BLaER1 treated with 17β-estradiol and CSF1 and Interleukin-3, amounts not matched to agents 10 nM and 100 nM (cell line): ENCODE results near the gene FERMT1.

Source experiments
- H3K27ac ChIP-seq, 11 experiments: shearing (Covaris generic); formaldehyde crosslinking; 2 replicates each; pipeline ENCODE4 v1.8.1; 2022
- H3K27me3 ChIP-seq, 11 experiments: shearing (Covaris generic); formaldehyde crosslinking; 2 replicates each; pipeline ENCODE4 v1.8.1; 2022
- H3K36me3 ChIP-seq, 11 experiments: shearing (Covaris generic); formaldehyde crosslinking; 2 replicates each; pipeline ENCODE4 v1.8.1; 2022
- H3K4me1 ChIP-seq, 10 experiments: shearing (Covaris generic); formaldehyde crosslinking; 2 replicates each; pipeline ENCODE4 v1.8.1; 2022
- H3K4me2 ChIP-seq, 11 experiments: shearing (Covaris generic); formaldehyde crosslinking; 2 replicates each; pipeline ENCODE4 v1.8.1; 2022
- H3K4me3 ChIP-seq, 10 experiments: shearing (Covaris generic); formaldehyde crosslinking; 2 replicates each; pipeline ENCODE4 v1.8.1; 2022
- H3K9ac ChIP-seq, 11 experiments: shearing (Covaris generic); formaldehyde crosslinking; 2 replicates each; pipeline ENCODE4 v1.8.1; 2022
- H3K9me3 ChIP-seq, 11 experiments: shearing (Covaris generic); formaldehyde crosslinking; replicated peaks in 1 of 11; 2 replicates each; pipeline ENCODE4 v1.8.1; 2022
- H4K20me1 ChIP-seq, 11 experiments: shearing (Covaris generic); formaldehyde crosslinking; 2 replicates each; pipeline ENCODE4 v1.8.1; 2022
- Cebpa-rat ChIP-seq, 11 experiments: shearing (Covaris generic); IDR thresholded peaks; 2 replicates each; pipeline ENCODE4 v1.8.1; 2022

FERMT1 gene

GRCh38 chr20:6091661-6092060 is 31.2 kb downstream of the FERMT1 start:
- H3K27ac ChIP-seq, result no peak overlapping the region
- no peaks in the 10 kb centered on the region for H3K27me3 ChIP-seq
- H3K9ac ChIP-seq, result no peak overlapping the region
- no peak overlapping the region for H3K4me3 ChIP-seq
- peaks cover 5 to 6% (median 5%) of the 10 kb centered on the region in 11 experiments; a peak in 15 of 22 replicates for H3K9me3 ChIP-seq
- no peaks in the 10 kb centered on the region for H4K20me1 ChIP-seq
- H3K4me2 ChIP-seq, result no peak overlapping the region
- TF ChIP-seq Cebpa-rat (IDR thresholded peaks at IDR 0.05), result no peak
- H3K36me3 ChIP-seq, result peaks cover 5 to 57% (median 36%) of the 10 kb centered on the region in 11 experiments; a peak in 20 of 22 replicates
- peaks cover 4 to 25% (median 11%) of the 10 kb centered on the region in 10 experiments; a peak in 15 of 20 replicates for H3K4me1 ChIP-seq

GRCh38 chr20:6086868-6087267 is 36.0 kb downstream of the FERMT1 start:
- H3K36me3 ChIP-seq, result peaks cover 9 to 75% (median 55%) of the 10 kb centered on the region in 11 experiments; a peak in 21 of 22 replicates
- no peak overlapping the region for H3K4me2 ChIP-seq
- H3K4me3 ChIP-seq, result no peak overlapping the region
- peaks cover 8 to 13% (median 9%) of the 10 kb centered on the region in 11 experiments; a peak in 15 of 22 replicates for H3K9me3 ChIP-seq
- no peak overlapping the region for H3K27ac ChIP-seq
- 0 out of 20 replicates have a peak, but pooled peaks cover 0 to 3% (median 0%) of the 10 kb centered on the region in 10 experiments for H3K4me1 ChIP-seq
- TF ChIP-seq Cebpa-rat (IDR thresholded peaks at IDR 0.05), result no peak
- no peaks in the 10 kb centered on the region; a peak in 1 of 22 replicates for H4K20me1 ChIP-seq
- no peak overlapping the region for H3K9ac ChIP-seq
- H3K27me3 ChIP-seq, result no peaks in the 10 kb centered on the region

- no peak overlapping the region for H3K4me2 ChIP-seq
- no peak overlapping the region for H3K27ac ChIP-seq
- H4K20me1 ChIP-seq, result no peaks in the 10 kb centered on the region; a peak in 1 of 22 replicates
- H3K4me3 ChIP-seq, result no peak overlapping the region
- H3K4me1 ChIP-seq, result no peaks in the 10 kb centered on the region
- TF ChIP-seq Cebpa-rat (IDR thresholded peaks at IDR 0.05), result no peak
- H3K9me3 ChIP-seq, result peaks cover 8 to 13% (median 9%) of the 10 kb centered on the region in 11 experiments; a peak in 15 of 22 replicates
- H3K36me3 ChIP-seq, result peaks cover 9 to 89% (median 56%) of the 10 kb centered on the region in 11 experiments; a peak in 21 of 22 replicates
- H3K27me3 ChIP-seq, result no peaks in the 10 kb centered on the region
- H3K9ac ChIP-seq, result no peak overlapping the region
Measured at GRCh38 chr20:6083926-6084325, 38.9 kb downstream of the FERMT1 start.

GRCh38 chr20:6081236-6081635 is 41.6 kb downstream of the FERMT1 start:
- Histone ChIP-seq H3K4me1 (no peaks in the 10 kb centered on the region), H3K9me3 (peaks cover 0 to 3% (median 0%) of the 10 kb centered on the region in 11 experiments; a peak in 6 of 22 replicates), H3K27me3 (no peaks in the 10 kb centered on the region), H3K4me3 (no peak overlapping the region), H3K27ac (no peak overlapping the region), H4K20me1 (no peaks in the 10 kb centered on the region; a peak in 1 of 22 replicates), H3K4me2 (no peak overlapping the region), H3K36me3 (peaks cover 0 to 85% (median 42%) of the 10 kb centered on the region in 11 experiments; a peak in 20 of 22 replicates), H3K9ac (no peak overlapping the region)
- TF ChIP-seq Cebpa-rat (IDR thresholded peaks at IDR 0.05), result no peak

GRCh38 chr20:6079016-6079415 is 43.8 kb downstream of the FERMT1 start:
- Histone ChIP-seq H4K20me1 (no peaks in the 10 kb centered on the region; a peak in 1 of 22 replicates), H3K9me3 (no peaks in the 10 kb centered on the region), H3K27me3 (no peaks in the 10 kb centered on the region), H3K36me3 (peaks cover 0 to 85% (median 33%) of the 10 kb centered on the region in 11 experiments; a peak in 15 of 22 replicates), H3K4me1 (0 out of 20 replicates have a peak, but pooled peaks cover 0 to 6% (median 0%) of the 10 kb centered on the region in 10 experiments), H3K27ac (no peak overlapping the region), H3K4me2 (no peak overlapping the region), H3K9ac (no peak overlapping the region), H3K4me3 (no peak overlapping the region)
- TF ChIP-seq Cebpa-rat (IDR thresholded peaks at IDR 0.05), result no peak

- H3K9me3 ChIP-seq, result no peaks in the 10 kb centered on the region
- no peak for TF ChIP-seq Cebpa-rat (IDR thresholded peaks at IDR 0.05)
- no peak overlapping the region for H3K9ac ChIP-seq
- peak overlapping the region in 3 of 11 experiments; percentile 0 to 27 (median 8); a peak in 2 of 22 replicates for H3K27ac ChIP-seq
- H3K36me3 ChIP-seq, result peaks cover 0 to 80% (median 30%) of the 10 kb centered on the region in 11 experiments; a peak in 15 of 22 replicates
- H3K27me3 ChIP-seq, result no peaks in the 10 kb centered on the region
- no peak overlapping the region for H3K4me3 ChIP-seq
- no peak overlapping the region for H3K4me2 ChIP-seq
- no peaks in the 10 kb centered on the region for H4K20me1 ChIP-seq
- H3K4me1 ChIP-seq, result 0 out of 20 replicates have a peak, but pooled peaks cover 0 to 6% (median 0%) of the 10 kb centered on the region in 10 experiments
Measured at GRCh38 chr20:6075428-6076219, 47.2 kb downstream of the FERMT1 start.

GRCh38 chr20:6074784-6075183 is 48.0 kb downstream of the FERMT1 start:
- Histone ChIP-seq H3K27ac (no peak overlapping the region), H3K4me3 (no peak overlapping the region), H3K4me2 (no peak overlapping the region), H3K36me3 (peaks cover 0 to 78% (median 30%) of the 10 kb centered on the region in 11 experiments; a peak in 14 of 22 replicates), H4K20me1 (no peaks in the 10 kb centered on the region), H3K4me1 (0 out of 20 replicates have a peak, but pooled peaks cover 0 to 6% (median 0%) of the 10 kb centered on the region in 10 experiments), H3K9me3 (no peaks in the 10 kb centered on the region), H3K9ac (no peak overlapping the region), H3K27me3 (no peaks in the 10 kb centered on the region)
- no peak for TF ChIP-seq Cebpa-rat (IDR thresholded peaks at IDR 0.05)

- TF ChIP-seq Cebpa-rat (IDR thresholded peaks at IDR 0.05), result no peak
- Histone ChIP-seq H3K27me3 (no peaks in the 10 kb centered on the region), H4K20me1 (no peaks in the 10 kb centered on the region), H3K4me1 (0 out of 20 replicates have a peak, but pooled peaks cover 0 to 6% (median 0%) of the 10 kb centered on the region in 10 experiments), H3K36me3 (peaks cover 0 to 75% (median 28%) of the 10 kb centered on the region in 11 experiments; a peak in 14 of 22 replicates), H3K27ac (no peak overlapping the region), H3K9ac (no peak overlapping the region), H3K4me2 (no peak overlapping the region), H3K4me3 (no peak overlapping the region), H3K9me3 (no peaks in the 10 kb centered on the region)
Measured at GRCh38 chr20:6074145-6074561, 48.7 kb downstream of the FERMT1 start.
